Measurements from ENCODE around the gene PIKFYVE. TPM values are rescaled to one million over a fixed set of nuclear protein-coding genes. Genes with fewer than 3 reads are reported as not detected.

The PIKFYVE gene
- total RNA-seq, 1 donor = 57.9 TPM

DNA sequence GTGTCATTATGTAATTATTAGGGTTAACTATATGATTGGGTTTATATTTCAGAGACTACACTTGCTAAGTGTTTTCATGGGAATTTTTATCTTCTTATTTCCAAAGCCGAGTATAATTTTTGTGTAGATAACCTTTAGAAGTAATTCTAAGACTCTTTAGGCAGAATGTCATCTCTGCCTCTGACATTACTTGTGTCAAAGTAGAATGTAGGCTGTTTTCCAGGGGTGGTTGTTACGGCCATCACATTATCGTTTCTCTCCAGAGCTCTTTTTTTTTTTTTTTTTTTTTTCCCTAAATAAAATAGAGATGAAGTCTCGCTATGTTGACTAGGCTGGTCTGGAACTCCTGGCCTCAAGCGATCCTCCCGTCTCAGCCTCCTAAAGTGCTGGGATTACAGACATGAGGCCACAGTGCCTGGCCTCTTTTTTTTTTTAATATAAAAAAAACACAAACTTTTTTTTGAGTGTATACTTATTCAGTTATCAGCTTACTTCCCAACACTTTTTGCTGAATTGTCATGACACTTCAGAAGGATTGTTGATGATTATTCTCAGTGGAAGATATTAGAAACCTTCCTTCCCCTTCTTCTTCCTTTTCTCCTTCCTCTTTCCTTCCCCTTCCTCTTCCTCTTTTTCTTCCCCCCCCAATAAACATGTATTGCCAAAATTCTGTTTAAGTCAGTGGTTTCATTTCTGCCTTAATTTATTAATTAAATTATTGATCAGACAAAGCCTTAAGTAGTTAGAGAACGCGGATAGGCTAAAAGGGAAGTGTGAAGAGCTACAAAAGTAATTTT lies 2.3 kb downstream of the PIKFYVE start:
- H2AFZ ChIP-seq (ENCODE audit: low read length) = no peak overlapping the region
- peak overlapping the region; percentile 98 for H3K4me2 ChIP-seq (ENCODE audit: insufficient read depth, low read length)
- peaks cover 11% of the 10 kb centered on the region for H3K36me3 ChIP-seq (ENCODE audit: insufficient read depth, low read length)
- no peaks in the 10 kb centered on the region for H3K9me3 ChIP-seq (ENCODE audit: low read depth, low read length)
- TF ChIP-seq, protein P1, sequence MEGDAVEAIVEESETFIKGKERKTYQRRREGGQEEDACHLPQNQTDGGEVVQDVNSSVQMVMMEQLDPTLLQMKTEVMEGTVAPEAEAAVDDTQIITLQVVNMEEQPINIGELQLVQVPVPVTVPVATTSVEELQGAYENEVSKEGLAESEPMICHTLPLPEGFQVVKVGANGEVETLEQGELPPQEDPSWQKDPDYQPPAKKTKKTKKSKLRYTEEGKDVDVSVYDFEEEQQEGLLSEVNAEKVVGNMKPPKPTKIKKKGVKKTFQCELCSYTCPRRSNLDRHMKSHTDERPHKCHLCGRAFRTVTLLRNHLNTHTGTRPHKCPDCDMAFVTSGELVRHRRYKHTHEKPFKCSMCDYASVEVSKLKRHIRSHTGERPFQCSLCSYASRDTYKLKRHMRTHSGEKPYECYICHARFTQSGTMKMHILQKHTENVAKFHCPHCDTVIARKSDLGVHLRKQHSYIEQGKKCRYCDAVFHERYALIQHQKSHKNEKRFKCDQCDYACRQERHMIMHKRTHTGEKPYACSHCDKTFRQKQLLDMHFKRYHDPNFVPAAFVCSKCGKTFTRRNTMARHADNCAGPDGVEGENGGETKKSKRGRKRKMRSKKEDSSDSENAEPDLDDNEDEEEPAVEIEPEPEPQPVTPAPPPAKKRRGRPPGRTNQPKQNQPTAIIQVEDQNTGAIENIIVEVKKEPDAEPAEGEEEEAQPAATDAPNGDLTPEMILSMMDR (IDR thresholded peaks at IDR 0.05; ENCODE audit: extremely low read depth, low read depth, low read length) = no peak
- no peak overlapping the region for H3K4me3 ChIP-seq (ENCODE audit: insufficient read depth, low read length)
- no peak for DNase-seq (ENCODE audit: insufficient read length, low spot score, missing footprints)
- peaks cover 13% of the 10 kb centered on the region for H4K20me1 ChIP-seq (ENCODE audit: insufficient read depth, low read length)
- peaks cover 24% of the 10 kb centered on the region for H3K4me1 ChIP-seq (ENCODE audit: insufficient read depth, low read length)
- H3K27me3 ChIP-seq (ENCODE audit: insufficient read depth, low read length) = no peaks in the 10 kb centered on the region
- no peak overlapping the region for H3K27ac ChIP-seq (ENCODE audit: low read depth, low read length)
- H3K79me2 ChIP-seq (ENCODE audit: insufficient read depth, low read length) = peaks cover 52% of the 10 kb centered on the region

DNA sequence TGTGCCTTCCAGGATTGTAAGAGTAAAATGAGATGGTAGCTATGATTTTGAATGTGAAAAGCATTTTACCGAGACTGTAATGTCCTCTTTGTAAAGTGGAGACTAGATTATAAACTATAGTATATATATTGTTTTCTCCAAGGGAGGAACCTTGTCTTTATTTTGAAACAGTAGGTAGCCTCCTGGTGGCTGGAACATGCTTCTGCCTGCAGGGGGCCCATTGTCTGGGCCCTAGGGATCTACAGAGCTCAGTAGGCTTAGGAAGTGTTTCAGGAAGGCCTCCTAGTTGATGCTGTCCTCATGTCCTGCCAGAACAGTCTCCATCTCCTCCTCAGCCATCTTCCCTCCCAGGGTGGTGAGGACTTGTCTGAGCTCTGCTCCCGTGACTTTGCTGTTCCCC lies 3.0 kb downstream of the PIKFYVE start:
- H3K4me2 ChIP-seq (ENCODE audit: insufficient read depth, low read length) = no peak overlapping the region
- peaks cover 24% of the 10 kb centered on the region for H3K4me1 ChIP-seq (ENCODE audit: insufficient read depth, low read length)
- H3K27me3 ChIP-seq (ENCODE audit: insufficient read depth, low read length) = no peaks in the 10 kb centered on the region
- no peak overlapping the region for H2AFZ ChIP-seq (ENCODE audit: low read length)
- no peak overlapping the region for H3K4me3 ChIP-seq (ENCODE audit: insufficient read depth, low read length)
- H3K79me2 ChIP-seq (ENCODE audit: insufficient read depth, low read length) = peaks cover 54% of the 10 kb centered on the region
- no peaks in the 10 kb centered on the region for H3K9me3 ChIP-seq (ENCODE audit: low read depth, low read length)
- DNase-seq (ENCODE audit: insufficient read length, low spot score, missing footprints) = no peak
- H3K27ac ChIP-seq (ENCODE audit: low read depth, low read length) = no peak overlapping the region
- TF ChIP-seq, protein P1 (IDR thresholded peaks at IDR 0.05; ENCODE audit: extremely low read depth, low read depth, low read length) = no peak
- H4K20me1 ChIP-seq (ENCODE audit: insufficient read depth, low read length) = peaks cover 15% of the 10 kb centered on the region
- H3K36me3 ChIP-seq (ENCODE audit: insufficient read depth, low read length) = peaks cover 16% of the 10 kb centered on the region

GRCh38 chr2:208274748-208275147 lies 8.7 kb downstream of the PIKFYVE start:
- DNase-seq (ENCODE audit: insufficient read length, low spot score, missing footprints) = no peak
- Histone ChIP-seq H3K27ac (ENCODE audit: low read depth, low read length) (no peak overlapping the region), H2AFZ (ENCODE audit: low read length) (no peak overlapping the region), H3K9me3 (ENCODE audit: low read depth, low read length) (no peaks in the 10 kb centered on the region), H3K4me2 (ENCODE audit: insufficient read depth, low read length) (no peak overlapping the region), H3K79me2 (ENCODE audit: insufficient read depth, low read length) (peaks cover 18% of the 10 kb centered on the region), H4K20me1 (ENCODE audit: insufficient read depth, low read length) (peaks cover 10% of the 10 kb centered on the region), H3K4me1 (ENCODE audit: insufficient read depth, low read length) (no peaks in the 10 kb centered on the region), H3K4me3 (ENCODE audit: insufficient read depth, low read length) (no peak overlapping the region), H3K36me3 (ENCODE audit: insufficient read depth, low read length) (peaks cover 49% of the 10 kb centered on the region), H3K27me3 (ENCODE audit: insufficient read depth, low read length) (no peaks in the 10 kb centered on the region)
- TF ChIP-seq, protein P1 (IDR thresholded peaks at IDR 0.05; ENCODE audit: extremely low read depth, low read depth, low read length) = no peak

DNA sequence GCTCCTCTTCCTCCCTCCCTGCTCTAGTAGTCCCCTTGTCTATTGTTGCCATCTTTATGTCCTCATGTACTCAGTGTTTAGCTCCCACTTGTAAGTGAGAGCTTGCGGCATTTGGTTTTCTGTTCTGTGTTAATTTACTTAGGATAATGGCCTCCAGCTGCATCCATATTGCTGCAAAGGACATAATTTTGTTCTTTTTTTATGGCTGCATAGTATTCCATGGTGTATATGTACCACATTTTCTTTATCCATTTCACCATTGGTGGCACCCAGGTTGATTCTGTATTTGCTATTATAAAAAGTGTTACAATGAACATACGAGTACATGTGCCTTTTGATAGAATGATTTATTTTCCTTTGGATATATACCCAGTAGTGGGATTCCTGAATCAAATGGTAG lies 12.5 kb downstream of the PIKFYVE start:
- H3K4me3 ChIP-seq (ENCODE audit: insufficient read depth, low read length) = no peak overlapping the region
- no peak overlapping the region for H2AFZ ChIP-seq (ENCODE audit: low read length)
- no peak for DNase-seq (ENCODE audit: insufficient read length, low spot score, missing footprints)
- peaks cover 22% of the 10 kb centered on the region for H4K20me1 ChIP-seq (ENCODE audit: insufficient read depth, low read length)
- H3K4me1 ChIP-seq (ENCODE audit: insufficient read depth, low read length) = peaks cover 7% of the 10 kb centered on the region
- peaks cover 15% of the 10 kb centered on the region for H3K79me2 ChIP-seq (ENCODE audit: insufficient read depth, low read length)
- TF ChIP-seq, protein P1 (IDR thresholded peaks at IDR 0.05; ENCODE audit: extremely low read depth, low read depth, low read length) = no peak
- H3K36me3 ChIP-seq (ENCODE audit: insufficient read depth, low read length) = peaks cover 49% of the 10 kb centered on the region
- H3K9me3 ChIP-seq (ENCODE audit: low read depth, low read length) = no peaks in the 10 kb centered on the region
- H3K27ac ChIP-seq (ENCODE audit: low read depth, low read length) = no peak overlapping the region
- H3K27me3 ChIP-seq (ENCODE audit: insufficient read depth, low read length) = no peaks in the 10 kb centered on the region
- no peak overlapping the region for H3K4me2 ChIP-seq (ENCODE audit: insufficient read depth, low read length)
